ENCODE measurements around the gene TOR3A. TPM values are rescaled to one million over a fixed set of nuclear protein-coding genes. Genes with fewer than 3 reads are reported as not detected.

Gene TOR3A
- total RNA-seq, 4 donors from 2014 or later = 19.2 to 42.9 (median 33.9) TPM

GRCh38 chr1:179104611-179105250 lies 22.9 kb downstream of the TOR3A start:
- no peaks in the 10 kb centered on the region for H3K4me1 ChIP-seq
- no peak overlapping the region for H3K27ac ChIP-seq
- TF ChIP-seq POLR2A (IDR thresholded peaks at IDR 0.05) (no peak), CTCF (IDR thresholded peaks at IDR 0.05) (no peak)
- H3K9me3 ChIP-seq = no peaks in the 10 kb centered on the region
- DNase-seq = no peak
- peaks cover 0 to 22% (median 0%) of the 10 kb centered on the region in 3 donors for H3K36me3 ChIP-seq
- no peaks in the 10 kb centered on the region for H3K27me3 ChIP-seq
- H3K4me3 ChIP-seq = no peak overlapping the region

- Histone ChIP-seq H3K9me3 (no peaks in the 10 kb centered on the region), H3K4me3 (no peak overlapping the region), H3K36me3 (peaks cover 0 to 28% (median 0%) of the 10 kb centered on the region in 3 donors), H3K27me3 (no peaks in the 10 kb centered on the region), H3K4me1 (no peaks in the 10 kb centered on the region), H3K27ac (no peak overlapping the region)
- TF ChIP-seq POLR2A (IDR thresholded peaks at IDR 0.05) (no peak), CTCF (IDR thresholded peaks at IDR 0.05) (peak in 3 of 6 experiments; percentile 49 to 64 (median 53))
- no peak for DNase-seq
These were observed 23.5 kb downstream of the TOR3A start for GRCh38 chr1:179105393-179105792.

GRCh38 chr1:179107706-179108629 lies 26.1 kb downstream of the TOR3A start:
- Histone ChIP-seq H3K27me3 (no peaks in the 10 kb centered on the region), H3K4me3 (no peak overlapping the region), H3K36me3 (peaks cover 0 to 46% (median 0%) of the 10 kb centered on the region in 3 donors), H3K4me1 (no peaks in the 10 kb centered on the region), H3K9me3 (no peaks in the 10 kb centered on the region), H3K27ac (no peak overlapping the region)
- DNase-seq = no peak
- TF ChIP-seq POLR2A (IDR thresholded peaks at IDR 0.05) (no peak), CTCF (IDR thresholded peaks at IDR 0.05) (no peak)

- DNase-seq = no peak
- Histone ChIP-seq H3K4me3 (no peak overlapping the region), H3K36me3 (peaks cover 0 to 46% (median 0%) of the 10 kb centered on the region in 3 donors), H3K4me1 (no peaks in the 10 kb centered on the region), H3K9me3 (no peaks in the 10 kb centered on the region), H3K27ac (no peak overlapping the region), H3K27me3 (no peaks in the 10 kb centered on the region)
- TF ChIP-seq POLR2A (IDR thresholded peaks at IDR 0.05) (no peak), CTCF (IDR thresholded peaks at IDR 0.05) (no peak)
These were observed 26.8 kb downstream of the TOR3A start for GRCh38 chr1:179108644-179109043.

- no peak for DNase-seq
- Histone ChIP-seq H3K27me3 (no peaks in the 10 kb centered on the region), H3K27ac (no peak overlapping the region), H3K4me1 (no peaks in the 10 kb centered on the region), H3K4me3 (no peak overlapping the region), H3K9me3 (no peaks in the 10 kb centered on the region), H3K36me3 (peaks cover 0 to 58% (median 0%) of the 10 kb centered on the region in 3 donors)
- TF ChIP-seq POLR2A (IDR thresholded peaks at IDR 0.05) (no peak), CTCF (IDR thresholded peaks at IDR 0.05) (no peak)
These were observed 33.3 kb downstream of the TOR3A start for GRCh38 chr1:179115181-179115580.
